Spinal cord (tissue), 10 donors: ENCODE measurements around the gene CXCR5. TPM values are rescaled to one million over a fixed set of nuclear protein-coding genes. Genes with fewer than 3 reads are reported as not detected.

Experiments
- DNase-seq, 6 donors: peaks; one replicate each; pipeline versions ENCODE4 v3.0.0 to v3.0.0-alpha.2; 2013 to 2015; ENCODE audit warnings: low spot score in 6 of 6, low read depth in 4 of 6
- H3K27ac ChIP-seq: one replicate; pipeline ENCODE4 v1.5.1; 2013; ENCODE audit warnings: low read depth, low read length, control low read depth
- H3K27me3 ChIP-seq: one replicate; pipeline ENCODE4 v1.6.1; 2013; ENCODE audit warnings: low read length; ENCODE audit not compliant: control insufficient read depth, insufficient read depth
- H3K36me3 ChIP-seq: one replicate; pipeline ENCODE4 v1.6.1; 2013; ENCODE audit warnings: low read length; ENCODE audit not compliant: control insufficient read depth, insufficient read depth
- H3K4me1 ChIP-seq: one replicate; pipeline ENCODE4 v1.6.1; 2013; ENCODE audit warnings: low read length; ENCODE audit not compliant: control insufficient read depth, insufficient read depth
- H3K4me3 ChIP-seq: one replicate; pipeline ENCODE4 v1.5.1; 2013; ENCODE audit warnings: low read depth, low read length, control low read depth
- H3K9me3 ChIP-seq: one replicate; pipeline ENCODE4 v1.6.1; 2013; ENCODE audit warnings: low read length; ENCODE audit not compliant: control insufficient read depth, insufficient read depth
- WGBS: methylation state at CpG from one replicate; pipeline ENCODE4 v1.1.5; 2013; ENCODE audit warnings: missing lambda C conversion rate; ENCODE audit not compliant: insufficient coverage; 5-methylcytosine and 5-hydroxymethylcytosine counted together
- polyA plus RNA-seq, 2 donors: library from polyadenylated mRNA; unstranded; fragments of 120-200 nt; gene quantifications; one replicate each; pipeline ENCODE4 v1.2.1, GENCODE V29; 2013; ENCODE audit not compliant: insufficient read length in 2 of 2
- total RNA-seq, 2 donors: library from RNA; depleted of rRNA in 1 of 2; stranded (reverse); fragments of 120-200 nt in 1 of 2; fragments of >200 nt in 1 of 2; gene quantifications; one replicate each; pipeline versions ENCODE4 v1.2.3 to v1.2.4, GENCODE V29; 2013 to 2014
- donor health status: healthy.

Gene CXCR5
- total and polyA plus RNA-seq, 4 donors: not detected

GRCh38 chr11:118885831-118886565 is 2.3 kb downstream of the CXCR5 start:
- H3K4me3 ChIP-seq: no peak overlapping the region
- H3K36me3 ChIP-seq: no peaks in the 10 kb centered on the region
- 90% methylated on average over 5 of the region's 12 CpGs for WGBS
- no peaks in the 10 kb centered on the region for H3K9me3 ChIP-seq
- no peak overlapping the region for H3K27ac ChIP-seq
- no peaks in the 10 kb centered on the region for H3K27me3 ChIP-seq
- no peak for DNase-seq
- H3K4me1 ChIP-seq: no peaks in the 10 kb centered on the region

- H3K27me3 ChIP-seq: no peaks in the 10 kb centered on the region
- WGBS: 100% methylated on average over 4 of the region's 8 CpGs
- no peak for DNase-seq
- H3K4me1 ChIP-seq: no peaks in the 10 kb centered on the region
- no peaks in the 10 kb centered on the region for H3K9me3 ChIP-seq
- no peaks in the 10 kb centered on the region for H3K36me3 ChIP-seq
- no peak overlapping the region for H3K27ac ChIP-seq
- H3K4me3 ChIP-seq: no peak overlapping the region
Observed at GRCh38 chr11:118886681-118887111, 3.0 kb downstream of the CXCR5 start.

- Histone ChIP-seq H3K27ac (no peak overlapping the region), H3K4me3 (no peak overlapping the region), H3K4me1 (no peaks in the 10 kb centered on the region), H3K36me3 (no peaks in the 10 kb centered on the region), H3K9me3 (no peaks in the 10 kb centered on the region), H3K27me3 (no peaks in the 10 kb centered on the region)
- DNase-seq: no peak
- WGBS: 55% methylated on average over 2 of the region's 5 CpGs
Observed at GRCh38 chr11:118887206-118887605, 3.5 kb downstream of the CXCR5 start.

GRCh38 chr11:118888398-118888797 is 4.7 kb downstream of the CXCR5 start:
- Histone ChIP-seq H3K4me1 (no peaks in the 10 kb centered on the region), H3K27me3 (no peaks in the 10 kb centered on the region), H3K4me3 (no peak overlapping the region), H3K36me3 (no peaks in the 10 kb centered on the region), H3K27ac (no peak overlapping the region), H3K9me3 (no peaks in the 10 kb centered on the region)
- DNase-seq: no peak
- WGBS: 99% methylated on average over 5 of the region's 5 CpGs

GRCh38 chr11:118889797-118890196 is 6.1 kb downstream of the CXCR5 start:
- no peak for DNase-seq
- 84% methylated on average over 4 of the region's 5 CpGs for WGBS
- H3K4me1 ChIP-seq: no peaks in the 10 kb centered on the region
- H3K4me3 ChIP-seq: no peak overlapping the region
- no peaks in the 10 kb centered on the region for H3K27me3 ChIP-seq
- H3K9me3 ChIP-seq: no peaks in the 10 kb centered on the region
- H3K36me3 ChIP-seq: peaks cover 14% of the 10 kb centered on the region
- no peak overlapping the region for H3K27ac ChIP-seq

- H3K4me3 ChIP-seq: no peak overlapping the region
- H3K27ac ChIP-seq: no peak overlapping the region
- no peaks in the 10 kb centered on the region for H3K9me3 ChIP-seq
- WGBS: 30% methylated on average over 2 of the region's 4 CpGs
- H3K4me1 ChIP-seq: peaks cover 16% of the 10 kb centered on the region
- H3K36me3 ChIP-seq: peaks cover 37% of the 10 kb centered on the region
- H3K27me3 ChIP-seq: no peaks in the 10 kb centered on the region
- DNase-seq: no peak
Observed at GRCh38 chr11:118892514-118892913, 8.8 kb downstream of the CXCR5 start.

GRCh38 chr11:118892964-118893363 is 9.3 kb downstream of the CXCR5 start:
- H3K27ac ChIP-seq: no peak overlapping the region
- whole genome bisulfite sequencing: 87% methylated on average over 6 of the region's 8 CpGs
- H3K4me3 ChIP-seq: no peak overlapping the region
- DNase-seq: no peak
- no peaks in the 10 kb centered on the region for H3K9me3 ChIP-seq
- no peaks in the 10 kb centered on the region for H3K27me3 ChIP-seq
- peaks cover 42% of the 10 kb centered on the region for H3K36me3 ChIP-seq
- H3K4me1 ChIP-seq: peaks cover 16% of the 10 kb centered on the region

- 96% methylated on average over 22 of the region's 22 CpGs for WGBS
- Histone ChIP-seq H3K4me1 (peaks cover 16% of the 10 kb centered on the region), H3K36me3 (peaks cover 48% of the 10 kb centered on the region)
Observed at GRCh38 chr11:118893662-118894061, 10.0 kb downstream of the CXCR5 start.

GRCh38 chr11:118894192-118894591 is 10.5 kb downstream of the CXCR5 start:
- DNase-seq: no peak
- Histone ChIP-seq H3K27me3 (no peaks in the 10 kb centered on the region), H3K4me1 (peaks cover 16% of the 10 kb centered on the region), H3K27ac (no peak overlapping the region), H3K4me3 (no peak overlapping the region), H3K36me3 (peaks cover 53% of the 10 kb centered on the region), H3K9me3 (no peaks in the 10 kb centered on the region)
- WGBS: 94% methylated on average over 19 of the region's 19 CpGs

More at GRCh38 chr11:118893662-118894061, 10.0 kb downstream of the CXCR5 start:
- no peak overlapping the region for H3K27ac ChIP-seq
- no peaks in the 10 kb centered on the region for H3K9me3 ChIP-seq
- H3K27me3 ChIP-seq: no peaks in the 10 kb centered on the region
- no peak for DNase-seq
- no peak overlapping the region for H3K4me3 ChIP-seq
